Measurements from ENCODE around the gene OR2AP1. TPM values are rescaled to one million over a fixed set of nuclear protein-coding genes. Genes with fewer than 3 reads are reported as not detected.
"Not testable (repeated sequence)": the region's sequence is repeated elsewhere in the genome, so short reads cannot be mapped to it uniquely, and the experiment has no call there.

The OR2AP1 gene
- total RNA-seq, 4 donors from 2014 or later, result not detected

GRCh38 chr12:55582066-55582465, 9.8 kb downstream of the OR2AP1 start:
- no peak overlapping the region for H3K27ac ChIP-seq
- no peaks in the 10 kb centered on the region for H3K27me3 ChIP-seq
- H3K9me3 ChIP-seq, result no peaks in the 10 kb centered on the region
- no peak overlapping the region for H3K4me3 ChIP-seq
- H3K36me3 ChIP-seq, result no peaks in the 10 kb centered on the region
- TF ChIP-seq CTCF (IDR thresholded peaks at IDR 0.05), result no peak
- TF ChIP-seq POLR2A (IDR thresholded peaks at IDR 0.05), result no peak
- no peaks in the 10 kb centered on the region for H3K4me1 ChIP-seq
- no peak for DNase-seq

GRCh38 chr12:55585817-55586216, 13.5 kb downstream of the OR2AP1 start:
- DNase-seq, result no peak
- H3K36me3 ChIP-seq, result no peaks in the 10 kb centered on the region
- no peak overlapping the region for H3K4me3 ChIP-seq
- H3K27me3 ChIP-seq, result no peaks in the 10 kb centered on the region
- no peak overlapping the region for H3K27ac ChIP-seq
- H3K4me1 ChIP-seq, result no peaks in the 10 kb centered on the region
- no peaks in the 10 kb centered on the region for H3K9me3 ChIP-seq
- TF ChIP-seq POLR2A (IDR thresholded peaks at IDR 0.05) (no peak), CTCF (IDR thresholded peaks at IDR 0.05) (no peak)

GRCh38 chr12:55590152-55590551, 17.9 kb downstream of the OR2AP1 start:
- not testable (repeated sequence) for H3K4me3 ChIP-seq, H3K9me3 ChIP-seq, H3K27ac ChIP-seq, DNase-seq, H3K36me3 ChIP-seq, H3K4me1 ChIP-seq, H3K27me3 ChIP-seq

GRCh38 chr12:55607821-55608594, 35.7 kb downstream of the OR2AP1 start:
- no peak overlapping the region for H3K27ac ChIP-seq

GRCh38 chr12:55610598-55610997, 38.3 kb downstream of the OR2AP1 start:
- H3K9me3 ChIP-seq, result peaks cover 0 to 9% (median 0%) of the 10 kb centered on the region in 4 donors
- no peak for TF ChIP-seq CTCF (IDR thresholded peaks at IDR 0.05)
- no peak for TF ChIP-seq POLR2A (IDR thresholded peaks at IDR 0.05)
- H3K4me3 ChIP-seq, result no peak overlapping the region
- no peak overlapping the region for H3K27ac ChIP-seq
- no peaks in the 10 kb centered on the region for H3K27me3 ChIP-seq
- no peaks in the 10 kb centered on the region for H3K36me3 ChIP-seq
- DNase-seq, result no peak
- no peaks in the 10 kb centered on the region for H3K4me1 ChIP-seq

More at GRCh38 chr12:55607821-55608594, 35.7 kb downstream of the OR2AP1 start:
- Histone ChIP-seq H3K4me1 (no peaks in the 10 kb centered on the region), H3K9me3 (no peaks in the 10 kb centered on the region), H3K4me3 (no peak overlapping the region), H3K36me3 (no peaks in the 10 kb centered on the region), H3K27me3 (no peaks in the 10 kb centered on the region)
- TF ChIP-seq CTCF (IDR thresholded peaks at IDR 0.05) (no peak), POLR2A (IDR thresholded peaks at IDR 0.05) (no peak)
- no peak for DNase-seq

GRCh38 chr12:55612646-55613045, 40.4 kb downstream of the OR2AP1 start:
- Histone ChIP-seq H3K9me3 (peaks cover 0 to 9% (median 0%) of the 10 kb centered on the region in 4 donors), H3K36me3 (no peaks in the 10 kb centered on the region), H3K27ac (no peak overlapping the region), H3K4me3 (no peak overlapping the region), H3K27me3 (no peaks in the 10 kb centered on the region), H3K4me1 (no peaks in the 10 kb centered on the region)
- TF ChIP-seq POLR2A (IDR thresholded peaks at IDR 0.05), result no peak
- TF ChIP-seq CTCF (IDR thresholded peaks at IDR 0.05), result no peak
- DNase-seq, result no peak

All from Peyer's patch (tissue), 4 donors.